Colon (tissue), 2 donors: ENCODE results near the gene CBX7.
"Not testable (repeated sequence)": the region's sequence is repeated elsewhere in the genome, so short reads cannot be mapped to it uniquely, and the experiment has no call there.

Experiments
- FAIRE-seq: peaks from 2 replicates; lab custom pipeline; 2012; peaks lifted over from hg19 to GRCh38; lab: Jason Lieb, UNC
- donor health status: control.
- donor health status: control.

The CBX7 gene

GRCh38 chr22:39174498-39175352, 22.2 kb upstream of the CBX7 start:
- no peak for FAIRE-seq

- no peak for FAIRE-seq
Measured at GRCh38 chr22:39173787-39174497, 21.5 kb upstream of the CBX7 start.

- FAIRE-seq: no peak
Measured at GRCh38 chr22:39173050-39173706, 20.7 kb upstream of the CBX7 start.

- not testable (repeated sequence) for FAIRE-seq
Measured at GRCh38 chr22:39172265-39173049, 20.0 kb upstream of the CBX7 start.

- FAIRE-seq: no peak
Measured at GRCh38 chr22:39171623-39172264, 19.3 kb upstream of the CBX7 start.

- no peak for FAIRE-seq
Measured at GRCh38 chr22:39170825-39171622, 18.5 kb upstream of the CBX7 start.

- FAIRE-seq: no peak
Measured at GRCh38 chr22:39169797-39170466, 17.5 kb upstream of the CBX7 start.

- FAIRE-seq: no peak
Measured at GRCh38 chr22:39166547-39166946, 14.1 kb upstream of the CBX7 start.

GRCh38 chr22:39156093-39156492, 3.6 kb upstream of the CBX7 start:
- FAIRE-seq: not testable (repeated sequence)

GRCh38 chr22:39155421-39155820, 2.9 kb upstream of the CBX7 start:
- no peak for FAIRE-seq

- FAIRE-seq: no peak
Measured at GRCh38 chr22:39153220-39153717, 789 bp upstream of the CBX7 start.

GRCh38 chr22:39152024-39152510, 413 bp downstream of the CBX7 start:
- FAIRE-seq: no peak

- FAIRE-seq: no peak
Measured at GRCh38 chr22:39151329-39151975, 1.0 kb downstream of the CBX7 start.

GRCh38 chr22:39150848-39151215, 1.6 kb downstream of the CBX7 start:
- no peak for FAIRE-seq

GRCh38 chr22:39149915-39150847, 2.3 kb downstream of the CBX7 start:
- FAIRE-seq: no peak

GRCh38 chr22:39148727-39149535, 3.5 kb downstream of the CBX7 start:
- FAIRE-seq: no peak

- no peak for FAIRE-seq
Measured at GRCh38 chr22:39148026-39148726, 4.3 kb downstream of the CBX7 start.
